Measurements from ENCODE around the gene ZNF319. TPM values are rescaled to one million over a fixed set of nuclear protein-coding genes. Genes with fewer than 3 reads are reported as not detected.

Gene ZNF319
- polyA plus RNA-seq, 1 donor (not counting 4 experiments of a cell fraction or from before 2014, with no cell fraction given), result 3.3 TPM

- H3K4me3 ChIP-seq (ENCODE audit: control insufficient read depth in 2 of 3, extremely low read depth in 1 of 3, insufficient read depth in 2 of 3, low read depth in 1 of 3, low read length in 3 of 3), result no peak overlapping the region
- H3K79me2 ChIP-seq (ENCODE audit: control insufficient read depth, insufficient read depth, low read length), result no peaks in the 10 kb centered on the region
- DNase-seq (ENCODE audit: low read depth, low spot score), result no peak
- H3K4me2 ChIP-seq (ENCODE audit: control insufficient read depth, extremely low read depth, insufficient read depth, low read depth, low read length), result no peak overlapping the region
- H2AFZ ChIP-seq (ENCODE audit: control insufficient read depth, low read length), result no peak overlapping the region
- H3K9me3 ChIP-seq (ENCODE audit: control insufficient read depth, low read depth, low read length), result no peaks in the 10 kb centered on the region
- H4K20me1 ChIP-seq (ENCODE audit: control insufficient read depth, extremely low read depth, insufficient read depth, low read length), result no peaks in the 10 kb centered on the region
- no peak for TF ChIP-seq CTCF (optimal IDR thresholded peaks at IDR 0.05 in 1 of 3, IDR thresholded peaks at IDR 0.05 in 1 of 3, conservative IDR thresholded peaks at IDR 0.05 in 1 of 3; ENCODE audit: extremely low read depth in 1 of 3, insufficient read depth in 2 of 3, low read length in 3 of 3)
- TF ChIP-seq EZH2 (IDR thresholded peaks at IDR 0.05; ENCODE audit: low read length), result no peak
- H3K27ac ChIP-seq (ENCODE audit: control insufficient read depth, insufficient read depth, low read length), result no peak overlapping the region
- FAIRE-seq, result no peak
- H3K9me1 ChIP-seq (ENCODE audit: control insufficient read depth, extremely low read depth, insufficient read depth, low read length), result no peaks in the 10 kb centered on the region
- peaks cover 6% of the 10 kb centered on the region for H3K27me3 ChIP-seq (ENCODE audit: control insufficient read depth, extremely low read depth, insufficient read depth, low read length)
- dilution Hi-C loops (cut with MboI; ENCODE audit: extremely low pct_ligation_motif_present, low sequenced_read_pairs), result no loop called here
- no peak overlapping the region for H3K9ac ChIP-seq (ENCODE audit: control insufficient read depth, extremely low read depth, insufficient read depth, low read length)
- peaks cover 8% of the 10 kb centered on the region for H3K4me1 ChIP-seq (ENCODE audit: control insufficient read depth, extremely low read depth, insufficient read depth, low read length)
- no peaks in the 10 kb centered on the region for H3K36me3 ChIP-seq (ENCODE audit: control insufficient read depth in 2 of 2, extremely low read depth in 1 of 2, insufficient read depth in 2 of 2, low read length in 2 of 2)
These were observed 18.1 kb downstream of the ZNF319 start for GRCh38 chr16:57982385-57982784.

GRCh38 chr16:57981636-57982035 lies 18.8 kb downstream of the ZNF319 start:
- H3K9me1 ChIP-seq (ENCODE audit: control insufficient read depth, extremely low read depth, insufficient read depth, low read length), result no peaks in the 10 kb centered on the region
- no peaks in the 10 kb centered on the region for H3K36me3 ChIP-seq (ENCODE audit: control insufficient read depth in 2 of 2, extremely low read depth in 1 of 2, insufficient read depth in 2 of 2, low read length in 2 of 2)
- no peak overlapping the region for H3K9ac ChIP-seq (ENCODE audit: control insufficient read depth, extremely low read depth, insufficient read depth, low read length)
- H4K20me1 ChIP-seq (ENCODE audit: control insufficient read depth, extremely low read depth, insufficient read depth, low read length), result no peaks in the 10 kb centered on the region
- no peak overlapping the region for H3K4me2 ChIP-seq (ENCODE audit: control insufficient read depth, extremely low read depth, insufficient read depth, low read depth, low read length)
- H3K27ac ChIP-seq (ENCODE audit: control insufficient read depth, insufficient read depth, low read length), result no peak overlapping the region
- no peak for DNase-seq (ENCODE audit: low read depth, low spot score)
- H3K9me3 ChIP-seq (ENCODE audit: control insufficient read depth, low read depth, low read length), result no peaks in the 10 kb centered on the region
- dilution Hi-C loops (cut with MboI; ENCODE audit: extremely low pct_ligation_motif_present, low sequenced_read_pairs), result no loop called here
- no peak for FAIRE-seq
- no peak overlapping the region for H3K4me3 ChIP-seq (ENCODE audit: control insufficient read depth in 2 of 3, extremely low read depth in 1 of 3, insufficient read depth in 2 of 3, low read depth in 1 of 3, low read length in 3 of 3)
- H3K27me3 ChIP-seq (ENCODE audit: control insufficient read depth, extremely low read depth, insufficient read depth, low read length), result peaks cover 6% of the 10 kb centered on the region
- no peak overlapping the region for H2AFZ ChIP-seq (ENCODE audit: control insufficient read depth, low read length)
- H3K79me2 ChIP-seq (ENCODE audit: control insufficient read depth, insufficient read depth, low read length), result no peaks in the 10 kb centered on the region
- peaks cover 9% of the 10 kb centered on the region for H3K4me1 ChIP-seq (ENCODE audit: control insufficient read depth, extremely low read depth, insufficient read depth, low read length)
- TF ChIP-seq CTCF (optimal IDR thresholded peaks at IDR 0.05 in 1 of 3, IDR thresholded peaks at IDR 0.05 in 1 of 3, conservative IDR thresholded peaks at IDR 0.05 in 1 of 3; ENCODE audit: extremely low read depth in 1 of 3, insufficient read depth in 2 of 3, low read length in 3 of 3), result no peak
- TF ChIP-seq EZH2 (IDR thresholded peaks at IDR 0.05; ENCODE audit: low read length), result no peak

Data from keratinocyte (primary cell).